Heart left ventricle (tissue), 13 donors: ENCODE data around the gene SLC4A4.

Experiments used
- POLR2A ChIP-seq, 2 donors: fragments of 450-650 bp; IDR thresholded peaks; one replicate each; pipeline ENCODE4 v1.6.1; 2017; ENCODE audit warnings: antibody characterized with exemption in 2 of 2, mild to moderate bottlenecking in 2 of 2, moderate library complexity in 2 of 2
- TF ChIP-seq, protein P1 (sequence below), 12 donors: fragments of 200-600 bp; sonication (generic) in 4 of 12; IDR thresholded peaks; one replicate each; pipeline versions ENCODE4 v1.5.0 to v1.8.0; 2018 to 2022; ENCODE audit warnings: antibody characterized with exemption in 12 of 12, mild to moderate bottlenecking in 5 of 12
- donor health status: ischemic (EF 13 %, LVEDD 7.1; RV severe dilation, severe dysfunction).
- donor health status: DM: no; HTN: yes; CAD: no.
- donor health status: DM: no; HTN: no; CAD: no.
- donor health status: ischemic (EF 25% LVEDD 6.9; RV normal size, moderate dysfunction).
- donor health status: ischemic (EF 25% LVEDD 5.7; RV mildly dilated, moderate dysfunction).
- donor health status: ischemic (EF 35%, LVEDD 5.7; RV mildly dilated, moderate dysfunction).
- donor health status: nonischemic (EF 11% LVEDD 7.7; RV severe dilation, severe dysfunction).
- donor health status: DM: yes; HTN: yes; CAD: no.
- donor health status: PGD.
- donor health status: ischemic (EF 29% LVEDD 5.4; RV normal size, mild dysfunction).
- donor health status: nonischemic (EF 23%, LVEDD 6.1; RV moderate dilation, normal function).

DNA sequence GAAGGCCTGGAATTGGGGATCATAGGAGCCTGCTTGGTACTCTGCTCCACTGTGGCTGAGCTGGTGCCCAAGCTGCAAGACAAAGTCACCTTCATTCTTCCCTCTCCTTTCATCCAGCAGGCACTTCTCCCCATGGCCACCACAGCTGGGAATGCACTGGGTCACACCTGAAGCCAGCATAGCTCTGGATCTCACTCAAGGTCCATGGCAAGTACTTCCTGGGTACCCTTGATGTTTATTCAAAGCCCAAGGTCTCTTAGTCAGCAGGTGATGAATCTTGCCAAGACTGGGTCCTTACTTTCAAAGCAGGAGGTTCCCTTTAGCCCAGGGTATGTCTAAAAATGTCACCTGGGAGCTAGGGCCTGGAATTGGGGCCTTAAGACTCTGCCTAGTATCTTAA, 4.9 kb upstream of the SLC4A4 start:
- TF ChIP-seq POLR2A (IDR thresholded peaks at IDR 0.05) = no peak
- TF ChIP-seq, protein P1, sequence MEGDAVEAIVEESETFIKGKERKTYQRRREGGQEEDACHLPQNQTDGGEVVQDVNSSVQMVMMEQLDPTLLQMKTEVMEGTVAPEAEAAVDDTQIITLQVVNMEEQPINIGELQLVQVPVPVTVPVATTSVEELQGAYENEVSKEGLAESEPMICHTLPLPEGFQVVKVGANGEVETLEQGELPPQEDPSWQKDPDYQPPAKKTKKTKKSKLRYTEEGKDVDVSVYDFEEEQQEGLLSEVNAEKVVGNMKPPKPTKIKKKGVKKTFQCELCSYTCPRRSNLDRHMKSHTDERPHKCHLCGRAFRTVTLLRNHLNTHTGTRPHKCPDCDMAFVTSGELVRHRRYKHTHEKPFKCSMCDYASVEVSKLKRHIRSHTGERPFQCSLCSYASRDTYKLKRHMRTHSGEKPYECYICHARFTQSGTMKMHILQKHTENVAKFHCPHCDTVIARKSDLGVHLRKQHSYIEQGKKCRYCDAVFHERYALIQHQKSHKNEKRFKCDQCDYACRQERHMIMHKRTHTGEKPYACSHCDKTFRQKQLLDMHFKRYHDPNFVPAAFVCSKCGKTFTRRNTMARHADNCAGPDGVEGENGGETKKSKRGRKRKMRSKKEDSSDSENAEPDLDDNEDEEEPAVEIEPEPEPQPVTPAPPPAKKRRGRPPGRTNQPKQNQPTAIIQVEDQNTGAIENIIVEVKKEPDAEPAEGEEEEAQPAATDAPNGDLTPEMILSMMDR (IDR thresholded peaks at IDR 0.05) = no peak
